ENCODE results near the gene ABI3BP.
"Not testable (repeated sequence)": the region's sequence is repeated elsewhere in the genome, so short reads cannot be mapped to it uniquely, and the experiment has no call there.

Gene ABI3BP

DNA sequence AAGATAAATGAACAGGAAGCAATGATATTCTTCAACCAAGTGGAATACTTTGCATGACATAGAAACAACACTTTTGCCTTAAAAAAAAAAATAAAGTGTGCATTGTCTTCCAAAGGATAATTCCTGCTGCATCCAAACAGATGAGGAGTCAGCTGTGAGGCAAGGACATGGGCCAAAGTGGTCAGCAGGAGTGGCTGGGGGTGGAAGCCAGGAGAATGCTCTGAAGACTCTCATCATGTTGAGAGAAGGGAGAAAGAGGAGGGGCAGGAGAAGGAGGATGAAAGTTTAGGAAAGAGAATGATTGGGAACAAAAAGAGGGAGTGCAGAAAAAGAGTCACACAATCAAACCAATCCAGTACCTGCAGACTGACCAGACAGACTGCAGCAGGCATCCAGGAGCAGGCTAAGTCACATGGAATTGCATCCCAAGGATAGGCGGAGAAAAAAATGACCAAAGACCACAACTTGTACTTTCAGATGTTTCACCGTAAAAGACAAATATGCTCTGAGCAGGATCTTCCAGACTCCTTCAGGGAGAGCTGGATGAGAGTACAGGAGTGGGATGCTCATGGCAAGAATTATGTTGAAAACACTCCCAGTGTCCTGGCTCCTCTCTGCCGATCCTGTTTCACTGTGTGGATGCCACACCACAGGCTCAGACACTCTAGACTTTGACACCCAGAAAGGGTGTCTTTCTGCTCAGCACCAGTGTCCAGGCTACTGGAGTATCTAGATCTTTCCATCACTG, 11.9 kb downstream of the ABI3BP start:
- DNase-seq (ENCODE audit: low spot score) = no peak

DNA sequence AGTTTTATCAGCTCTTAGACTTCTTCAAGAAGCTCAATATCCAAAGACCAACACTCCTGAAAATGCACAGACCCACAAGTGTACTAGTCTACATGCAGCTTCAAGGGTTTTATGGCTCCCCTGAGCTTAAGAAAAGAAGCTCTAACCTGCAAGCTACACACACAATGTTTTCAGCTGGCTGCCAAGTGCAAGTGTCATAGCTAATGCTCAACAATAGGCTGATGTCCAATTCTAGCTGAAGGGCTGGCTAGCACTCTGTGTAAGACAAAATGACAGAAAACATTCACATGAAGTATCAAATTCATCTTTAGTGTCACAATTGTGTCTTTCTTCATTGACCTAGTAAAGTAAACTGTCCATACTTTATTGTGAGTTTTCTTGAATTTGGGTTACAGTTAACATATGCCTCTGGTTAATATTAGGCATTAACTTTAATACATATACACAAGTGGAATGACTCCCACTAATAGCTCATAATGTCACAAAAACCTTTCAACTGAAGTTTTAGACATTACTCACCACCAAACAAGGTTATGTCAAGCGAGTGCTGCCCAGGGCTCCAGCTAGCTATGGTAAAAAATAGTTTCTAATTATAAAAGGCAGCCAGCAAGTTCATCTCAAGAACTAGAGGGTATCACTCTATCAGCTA, 15.1 kb downstream of the ABI3BP start:
- DNase-seq (ENCODE audit: low spot score) = no peak

DNA sequence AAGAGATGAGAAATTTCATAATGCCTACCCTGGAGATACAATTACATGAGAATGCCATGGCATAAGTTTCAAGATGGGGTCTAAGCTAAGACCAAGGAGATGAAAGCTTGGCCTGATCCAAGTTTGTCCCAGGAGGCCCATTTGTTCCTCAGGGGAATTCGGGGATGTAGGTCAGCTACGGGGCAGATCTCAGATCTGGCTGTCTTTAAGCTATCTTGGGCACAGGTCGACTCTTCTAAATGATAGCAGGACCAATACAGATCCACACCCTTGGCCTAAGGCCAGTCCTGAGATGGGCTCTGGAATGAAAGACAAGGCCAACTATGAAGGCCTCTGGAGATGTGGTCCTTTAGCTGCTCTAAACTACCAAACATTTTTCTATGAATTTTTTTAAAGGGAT, 16.6 kb downstream of the ABI3BP start:
- DNase-seq (ENCODE audit: low spot score) = no peak

DNA sequence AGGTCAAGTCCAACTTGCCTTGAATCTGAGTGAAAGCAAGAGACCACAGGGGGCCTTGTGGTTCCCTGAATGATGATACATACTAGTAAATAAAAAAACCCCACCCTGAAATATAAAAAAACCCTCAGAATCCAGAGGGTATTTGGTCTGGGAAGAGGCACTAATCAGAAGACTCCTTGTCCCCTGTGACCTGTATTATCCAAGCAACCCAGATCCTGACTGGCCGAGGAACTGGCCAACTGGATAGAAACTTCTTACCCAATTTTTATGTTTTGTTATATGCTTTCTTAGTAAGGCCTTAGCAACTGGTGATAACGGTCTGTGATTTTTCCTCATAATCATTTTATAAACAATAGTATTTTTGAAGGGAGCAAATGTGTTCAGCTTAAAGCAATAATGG, 17.5 kb downstream of the ABI3BP start:
- DNase-seq (ENCODE audit: low spot score) = no peak

DNA sequence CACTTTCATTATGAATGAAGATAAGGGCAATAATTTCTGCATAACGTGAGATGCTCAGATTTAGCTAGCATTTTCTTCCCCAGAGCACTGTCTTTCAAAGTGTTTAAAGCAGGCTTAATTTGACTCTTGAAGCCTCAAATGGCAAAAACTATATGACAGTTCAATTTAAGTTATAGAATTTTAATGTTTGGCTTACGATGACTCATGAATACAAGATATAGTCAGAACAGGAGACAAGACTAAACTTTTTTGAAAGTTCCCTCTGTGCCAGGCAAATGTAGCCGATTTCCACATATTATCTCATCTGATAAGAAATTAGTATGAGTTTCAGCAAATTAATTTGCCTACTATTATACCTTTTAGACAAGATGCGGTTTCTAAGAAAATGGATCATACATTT, 19.6 kb downstream of the ABI3BP start:
- DNase-seq (ENCODE audit: low spot score) = no peak

DNA sequence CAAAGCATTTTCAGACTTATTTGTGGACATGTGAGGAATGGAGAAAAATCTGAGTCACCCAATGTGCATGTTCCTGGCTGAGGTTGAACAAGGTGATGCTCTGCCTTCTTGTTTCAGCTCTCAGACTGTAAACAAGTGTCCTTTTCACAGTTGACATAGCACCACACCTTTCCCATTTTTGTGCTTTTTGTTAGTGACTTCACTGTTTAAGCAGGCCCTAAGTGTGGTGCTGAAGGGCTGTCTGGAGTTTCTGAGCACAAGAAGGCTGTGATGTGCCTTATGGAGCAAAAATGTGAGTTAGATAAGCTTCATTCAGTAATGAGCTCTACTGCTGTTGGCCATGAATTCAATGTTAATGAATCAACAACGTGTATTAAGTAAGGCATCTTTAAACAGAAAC, 20.4 kb downstream of the ABI3BP start:
- no peak for DNase-seq (ENCODE audit: low spot score)

DNA sequence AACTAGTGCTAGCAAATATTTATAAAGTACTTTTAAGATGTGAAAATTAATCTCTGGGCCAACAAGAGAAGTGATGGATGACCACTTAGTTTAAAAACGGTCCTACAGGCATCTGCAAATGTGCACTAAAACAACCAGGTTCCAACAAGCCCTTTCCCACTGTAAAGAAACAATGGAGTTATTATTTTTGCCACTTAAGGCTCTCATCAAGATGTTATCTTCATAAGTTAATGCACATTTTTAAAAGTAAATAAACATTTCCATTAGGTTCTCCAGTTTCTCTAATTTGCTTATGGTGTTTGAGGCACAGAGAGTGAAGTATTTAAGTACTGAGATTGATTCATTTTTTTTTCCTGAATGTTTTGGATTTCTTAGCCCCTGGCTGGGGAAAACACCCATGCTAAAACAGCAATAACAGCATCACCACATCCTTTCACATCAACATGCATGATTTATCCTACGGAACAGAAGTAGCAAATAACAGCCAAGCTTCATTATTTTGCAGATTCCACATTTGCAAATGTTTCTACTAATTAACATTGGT, 20.8 kb downstream of the ABI3BP start:
- no peak for DNase-seq (ENCODE audit: low spot score)

DNA sequence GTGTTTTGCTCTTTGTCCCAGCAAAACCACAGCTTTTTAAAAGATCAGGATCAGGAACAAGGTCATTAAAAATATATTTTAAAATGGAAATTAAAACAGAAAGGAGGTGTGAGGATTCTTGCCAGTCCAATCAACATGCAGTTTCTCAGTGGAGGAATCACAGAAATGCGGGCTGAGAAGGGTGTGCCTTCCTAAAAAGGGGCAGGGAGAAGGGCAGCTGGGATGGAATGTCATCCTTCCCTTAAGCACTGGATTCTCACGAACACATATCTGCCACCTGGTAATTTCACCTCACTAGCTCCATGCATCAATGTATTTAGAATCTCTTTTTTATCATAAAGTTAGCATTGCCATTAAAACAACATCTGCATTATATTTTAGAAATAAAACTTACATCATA, 21.4 kb downstream of the ABI3BP start:
- DNase-seq (ENCODE audit: low spot score) = no peak

DNA sequence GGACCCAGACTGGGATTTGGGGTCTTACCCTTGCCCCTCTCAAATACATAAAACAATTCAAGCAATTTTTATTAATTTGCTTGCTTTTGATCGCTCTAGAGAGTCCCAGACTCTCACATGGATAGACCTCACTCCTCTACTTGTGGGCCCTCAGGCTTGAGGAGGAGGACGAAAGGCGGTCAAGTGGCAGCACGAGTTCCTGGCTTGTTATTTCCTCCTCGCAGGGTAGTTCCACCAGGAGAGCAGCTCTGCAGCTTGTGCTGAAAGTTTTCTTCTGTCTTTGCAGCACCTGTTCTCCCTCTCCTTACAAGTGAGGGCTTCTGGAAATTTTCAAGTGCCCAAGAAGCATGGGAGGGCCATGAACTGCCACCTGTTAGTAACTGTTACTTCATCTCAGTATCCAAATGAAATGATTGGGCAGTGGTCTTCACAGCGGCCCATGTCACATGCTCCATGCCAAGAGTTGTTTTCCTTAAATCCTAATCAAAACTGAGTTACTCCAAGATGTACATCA, 22.7 kb downstream of the ABI3BP start:
- no peak for DNase-seq (ENCODE audit: low spot score)

DNA sequence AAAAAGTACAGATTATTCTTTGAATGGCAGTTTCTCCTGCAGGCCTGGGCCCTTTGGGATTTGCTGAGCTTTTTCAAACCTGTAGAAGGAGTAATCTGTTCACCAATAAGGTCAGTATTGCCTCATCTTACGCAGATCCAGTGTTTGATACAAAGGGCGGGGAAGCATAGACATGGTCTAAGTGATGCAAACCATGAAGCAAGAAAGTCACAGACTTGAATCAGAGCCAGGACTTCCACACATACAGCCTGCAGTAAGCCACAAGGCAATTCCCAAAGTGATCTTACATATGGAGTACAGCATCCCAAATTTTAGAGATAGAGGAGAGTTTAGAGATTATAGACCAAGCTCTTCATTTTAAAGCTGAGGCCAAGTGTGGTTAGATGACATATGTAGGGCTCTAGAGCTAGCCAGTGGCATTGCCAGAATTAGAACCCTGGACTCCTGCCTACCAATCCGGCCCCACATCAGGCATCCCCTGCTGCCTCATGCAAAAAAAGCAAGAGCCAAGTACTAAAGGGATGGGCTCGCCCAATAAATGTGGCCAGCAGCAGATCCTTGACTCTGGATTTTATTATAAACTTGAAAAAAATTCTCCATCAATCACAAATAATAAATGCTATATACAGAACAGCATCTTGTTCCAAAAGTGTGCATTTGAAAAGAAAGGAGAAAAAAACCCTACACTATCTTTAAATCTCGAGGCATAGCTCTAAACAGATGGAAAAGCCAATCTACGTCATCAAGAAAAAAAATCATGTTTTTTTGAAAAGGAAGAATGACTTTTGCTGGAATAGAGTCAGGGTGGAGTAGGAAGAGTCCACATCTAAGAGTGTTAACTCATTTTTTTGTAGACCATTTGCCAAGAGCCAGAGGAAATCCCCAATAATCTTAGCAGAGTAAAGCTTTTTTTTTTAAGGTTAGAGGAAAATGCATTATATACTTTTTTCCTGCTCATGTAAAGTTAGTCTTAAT, 24.0 kb downstream of the ABI3BP start:
- DNase-seq (ENCODE audit: low spot score) = no peak

DNA sequence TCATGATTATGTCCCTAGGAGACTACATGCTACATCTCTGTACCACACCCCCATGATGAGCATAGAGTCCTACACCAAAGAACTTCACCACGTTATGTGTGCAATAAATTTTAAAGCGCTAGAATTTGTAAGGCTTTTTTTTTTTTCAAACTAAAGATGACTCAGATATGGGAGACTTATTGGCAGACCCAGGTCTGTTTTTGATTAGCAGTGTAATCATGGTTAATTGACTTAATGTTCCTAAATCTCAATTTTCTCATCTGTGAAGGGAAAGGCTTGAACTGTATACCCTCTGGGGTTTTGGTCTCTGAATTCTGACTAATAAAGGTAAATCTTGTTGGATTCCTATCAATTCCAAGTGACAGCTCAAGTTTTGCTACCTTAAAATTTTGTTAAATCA, 26.4 kb downstream of the ABI3BP start:
- no peak for DNase-seq (ENCODE audit: low spot score)

DNA sequence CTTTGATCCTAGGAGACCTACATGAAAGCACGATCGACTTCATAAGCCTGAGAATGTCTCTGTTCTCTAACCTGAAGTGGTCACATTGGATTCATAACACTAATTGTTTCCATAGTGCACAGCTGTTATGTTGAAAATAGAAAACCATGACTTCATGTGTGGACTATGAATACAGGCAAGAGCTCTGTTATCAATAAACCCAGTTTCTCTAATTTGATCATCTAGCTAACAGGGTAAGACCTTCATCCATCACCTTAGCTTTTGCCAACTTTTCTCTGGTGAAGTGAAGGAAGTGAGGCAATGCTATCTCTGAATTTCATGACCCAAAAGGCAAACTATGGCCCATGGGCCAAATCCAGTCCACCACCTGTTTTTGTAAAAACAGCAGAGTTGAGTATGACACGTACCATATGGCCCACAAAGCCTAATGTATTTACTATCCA, 27.2 kb downstream of the ABI3BP start:
- DNase-seq (ENCODE audit: low spot score) = no peak

DNA sequence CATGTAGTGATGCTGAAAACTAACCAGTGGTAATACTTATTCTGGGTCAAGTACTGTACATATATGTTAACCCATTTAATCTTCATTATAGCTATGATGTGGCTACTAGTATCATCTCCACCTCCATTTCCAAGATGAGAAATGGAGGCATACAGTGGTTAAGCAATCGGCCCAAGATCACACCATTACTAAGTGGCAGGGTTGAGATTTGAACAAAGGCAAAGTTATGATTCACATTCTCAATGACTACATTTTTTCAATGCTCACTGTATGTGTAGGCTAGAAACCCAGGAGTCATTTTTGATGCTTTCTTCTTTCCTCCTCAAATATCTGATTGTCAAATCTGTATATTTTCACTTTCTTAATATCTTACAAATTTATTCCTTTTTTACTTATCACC, 30.2 kb downstream of the ABI3BP start:
- no peak for DNase-seq (ENCODE audit: low spot score)

DNA sequence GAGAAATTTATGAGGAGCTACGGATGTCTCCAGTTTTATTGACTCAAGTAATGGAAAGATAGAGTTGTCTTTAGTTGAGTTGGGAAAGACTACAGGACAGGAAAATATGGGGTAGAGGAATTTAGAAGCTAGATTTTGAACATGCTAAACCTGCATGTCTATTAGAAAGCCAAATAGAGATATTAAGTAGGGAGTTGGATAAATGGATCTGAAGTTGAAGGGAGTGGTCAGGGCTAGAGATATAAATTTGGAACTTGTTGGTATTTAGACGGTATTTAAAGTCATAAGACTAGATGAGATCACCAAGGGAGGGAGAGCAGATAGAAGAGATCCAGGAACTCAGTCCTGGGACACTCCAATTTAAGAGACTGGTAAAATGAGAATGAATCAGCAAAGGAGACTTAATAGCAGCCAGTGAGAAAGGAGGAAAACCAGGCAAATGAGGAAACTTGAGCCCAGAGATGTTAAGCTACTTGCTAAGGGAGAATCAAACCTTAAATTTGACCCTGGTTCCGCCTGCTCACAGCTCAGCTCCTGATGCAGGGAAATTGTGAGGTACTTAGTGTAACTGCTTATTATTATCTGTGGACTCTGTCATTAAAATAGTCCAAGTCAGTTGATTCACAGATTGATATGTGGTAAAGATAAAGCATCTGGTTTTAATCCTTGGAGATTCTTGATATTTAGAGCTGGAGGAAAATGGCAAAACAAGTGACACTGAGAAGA, 35.8 kb downstream of the ABI3BP start:
- DNase-seq (ENCODE audit: low spot score) = no peak

DNA sequence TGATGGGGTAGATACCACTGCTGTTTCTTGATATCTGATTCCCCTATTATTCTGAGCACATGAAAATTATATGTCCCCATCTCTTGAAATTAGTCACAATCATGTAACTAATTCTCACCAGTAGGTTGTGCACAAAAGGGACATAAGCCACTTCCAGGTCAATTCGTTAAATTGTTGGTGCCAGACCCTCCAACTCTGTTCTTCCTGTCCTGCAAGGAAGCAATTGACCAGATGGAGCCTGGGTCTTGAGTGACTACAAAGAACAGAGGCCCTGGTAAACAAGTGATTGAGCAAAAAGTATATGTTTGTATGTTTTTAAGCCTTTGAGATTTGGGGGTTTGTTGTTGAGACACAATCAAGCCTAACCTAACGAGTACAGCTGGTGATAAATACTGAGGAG, 36.9 kb downstream of the ABI3BP start:
- DNase-seq (ENCODE audit: low spot score) = no peak

DNA sequence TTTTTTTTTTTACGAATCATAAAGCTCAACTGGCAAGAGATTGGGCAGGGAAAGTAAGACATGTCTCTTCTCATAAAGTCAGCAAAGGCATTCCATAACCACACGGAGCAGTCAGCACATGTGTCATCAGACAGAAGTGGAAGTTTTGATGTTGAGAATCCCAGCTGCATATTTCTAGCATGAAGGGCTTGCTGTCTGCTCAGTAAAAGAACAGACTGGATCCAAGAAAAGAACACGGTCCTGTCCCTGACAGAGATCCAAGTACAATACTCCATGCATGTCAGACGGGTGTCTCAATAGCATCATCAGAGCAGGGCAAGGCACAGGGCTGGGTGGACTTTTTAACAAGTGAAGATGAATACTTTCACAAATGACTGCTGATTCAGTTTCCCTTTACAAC, 38.2 kb downstream of the ABI3BP start:
- no peak for DNase-seq (ENCODE audit: low spot score)

DNA sequence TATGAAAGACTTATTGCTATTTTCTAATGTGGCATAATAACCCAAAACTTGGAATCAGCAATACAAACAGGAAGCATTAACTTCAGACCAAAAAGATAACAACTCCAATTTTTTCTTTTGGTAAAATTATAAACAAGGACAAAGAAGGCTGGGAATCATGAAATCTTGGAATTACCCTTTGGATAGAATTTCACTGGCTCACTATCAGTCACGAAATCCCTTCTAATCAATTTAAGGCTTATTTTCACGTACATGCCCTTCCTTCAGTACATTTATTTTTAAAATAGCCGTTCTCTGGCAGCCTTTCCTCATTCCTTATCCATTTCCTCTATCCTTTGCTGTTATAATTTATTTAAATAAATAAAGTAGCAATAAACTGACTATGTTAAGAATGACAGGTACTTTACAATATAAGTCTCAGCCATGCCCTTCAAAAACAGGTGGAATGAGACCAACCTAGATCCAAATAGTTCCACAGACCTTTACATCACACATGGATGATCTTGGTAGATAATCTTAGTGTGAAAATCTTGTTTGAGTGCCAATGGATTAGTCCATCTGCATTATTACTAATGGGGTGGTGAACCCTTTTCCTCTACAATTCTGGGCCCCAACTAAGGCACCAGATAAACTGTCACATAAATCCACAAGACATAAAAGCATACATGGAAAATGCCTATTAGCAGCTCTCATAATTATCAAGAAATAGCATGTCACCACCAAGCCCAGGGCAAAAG, 38.9 kb downstream of the ABI3BP start:
- no peak for DNase-seq (ENCODE audit: low spot score)

DNA sequence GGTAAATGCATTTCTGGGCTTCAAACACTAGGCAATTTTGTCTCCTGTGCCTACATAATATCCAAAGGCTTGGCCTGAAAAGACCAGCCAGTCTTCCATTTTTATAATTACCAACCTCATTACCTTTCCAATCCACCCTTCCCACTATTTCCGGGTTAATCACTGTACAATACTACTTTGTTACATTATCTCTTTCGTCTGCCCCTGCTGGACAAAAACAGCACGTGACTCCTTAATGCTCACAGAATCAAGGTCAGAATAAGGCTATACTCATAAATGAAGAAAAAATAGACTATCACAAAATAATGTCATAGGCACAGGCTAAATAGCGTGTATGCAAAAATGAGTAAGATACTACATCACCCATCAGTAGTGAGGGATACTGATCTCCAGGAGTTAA, 40.1 kb downstream of the ABI3BP start:
- no peak for DNase-seq (ENCODE audit: low spot score)

DNA sequence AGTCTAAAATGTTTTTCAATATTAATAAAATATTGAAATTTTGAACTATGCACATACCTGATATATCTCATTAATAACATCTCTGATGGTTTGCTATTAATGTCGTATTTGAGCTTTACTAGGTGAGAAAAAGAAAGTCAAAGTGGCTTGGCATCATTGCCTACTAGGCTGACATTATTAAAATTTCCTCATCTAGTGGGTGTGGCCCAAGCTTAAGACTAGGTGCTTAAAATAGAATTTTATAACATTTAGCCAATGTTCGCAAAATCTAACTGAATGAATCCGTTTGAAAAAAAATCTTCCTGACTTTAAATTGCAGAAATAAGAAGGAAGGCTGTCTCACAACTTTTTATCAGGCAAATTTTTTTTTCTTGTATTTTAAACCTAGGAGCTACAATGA, 46.1 kb downstream of the ABI3BP start:
- DNase-seq (ENCODE audit: low spot score) = no peak

DNA sequence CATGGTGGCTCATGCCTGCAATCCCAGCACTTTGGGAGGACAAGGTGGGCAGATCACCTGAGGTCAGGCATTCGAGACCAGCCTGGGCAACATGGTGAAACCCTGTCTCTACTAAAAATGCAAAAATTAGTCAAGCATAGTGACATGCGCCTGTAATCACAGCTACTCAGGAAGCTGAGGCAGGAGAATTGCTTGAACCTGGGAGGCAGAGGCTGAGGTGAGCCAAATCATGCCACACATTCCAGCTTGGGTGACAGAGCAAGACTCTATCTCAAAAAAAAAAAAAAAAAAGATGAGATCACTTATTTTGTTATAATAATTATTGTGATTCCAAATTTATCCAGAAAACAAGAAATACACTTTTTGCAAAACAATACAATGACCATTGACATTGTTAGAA, 47.1 kb downstream of the ABI3BP start:
- not testable (repeated sequence) for DNase-seq (ENCODE audit: low spot score)

DNA sequence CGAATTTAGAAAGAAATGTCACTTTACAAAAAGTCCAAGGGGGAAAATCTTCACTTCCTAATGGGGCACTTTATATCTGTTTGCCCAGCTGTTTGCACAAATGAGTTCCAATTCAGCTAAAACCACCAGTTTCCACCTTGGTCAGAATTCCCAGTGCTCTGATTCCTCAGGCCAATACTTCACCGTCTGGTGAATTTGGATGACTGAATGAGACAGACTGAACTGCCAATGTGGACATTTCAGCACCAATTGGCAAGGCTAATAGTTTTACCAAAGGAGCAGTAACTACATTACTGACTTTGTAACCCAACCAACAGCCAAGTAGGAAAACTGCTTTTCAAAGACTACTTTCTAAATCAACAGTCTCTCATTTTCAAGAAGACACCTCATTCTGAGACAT, 51.8 kb downstream of the ABI3BP start:
- no peak for DNase-seq (ENCODE audit: low spot score)

Data from SW480 (cell line).